ENCODE data around the gene FBXW4.

DNA sequence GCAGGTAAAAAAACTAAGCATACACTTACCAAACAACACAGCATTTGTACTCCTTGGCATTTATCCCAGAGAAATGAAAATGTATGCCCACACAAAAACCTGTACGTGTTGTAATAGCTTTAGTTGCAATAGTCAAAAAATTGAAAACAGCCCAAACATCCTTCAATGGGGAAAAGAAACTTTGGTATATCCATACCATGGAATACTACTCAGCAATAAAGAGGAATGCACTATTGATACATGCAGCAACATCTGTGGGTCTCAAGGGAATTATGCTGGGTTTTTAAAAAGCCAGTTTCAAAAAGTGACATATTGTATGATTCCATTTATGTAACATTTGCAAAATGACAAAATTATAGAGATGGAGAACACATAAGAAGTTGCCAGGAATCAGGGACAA, 71.4 kb downstream of the FBXW4 start:
- no peak for TF ChIP-seq POLR2A (IDR thresholded peaks at IDR 0.05; ENCODE audit: low read depth, low read length)
- TF ChIP-seq POLR2AphosphoS5 (IDR thresholded peaks at IDR 0.05; ENCODE audit: low read depth, low read length) = no peak
- no peak for TF ChIP-seq TAF1 (IDR thresholded peaks at IDR 0.05; ENCODE audit: low read depth, low read length)
- no peak for TF ChIP-seq SPI1 (IDR thresholded peaks at IDR 0.05; ENCODE audit: low read depth, low read length)

Measured in GM12891 (cell line).